ENCODE measurements around the gene ECI1. TPM values are rescaled to one million over a fixed set of nuclear protein-coding genes. Genes with fewer than 3 reads are reported as not detected.
A peak's percentile ranks its signal among the peaks of the same experiment; 100 is the strongest.
"Not testable (repeated sequence)": the region's sequence is repeated elsewhere in the genome, so short reads cannot be mapped to it uniquely, and the experiment has no call there.

ECI1 gene
- total RNA-seq, 2 experiments from 2014 or later, result 30.8 to 42.5 TPM

DNA sequence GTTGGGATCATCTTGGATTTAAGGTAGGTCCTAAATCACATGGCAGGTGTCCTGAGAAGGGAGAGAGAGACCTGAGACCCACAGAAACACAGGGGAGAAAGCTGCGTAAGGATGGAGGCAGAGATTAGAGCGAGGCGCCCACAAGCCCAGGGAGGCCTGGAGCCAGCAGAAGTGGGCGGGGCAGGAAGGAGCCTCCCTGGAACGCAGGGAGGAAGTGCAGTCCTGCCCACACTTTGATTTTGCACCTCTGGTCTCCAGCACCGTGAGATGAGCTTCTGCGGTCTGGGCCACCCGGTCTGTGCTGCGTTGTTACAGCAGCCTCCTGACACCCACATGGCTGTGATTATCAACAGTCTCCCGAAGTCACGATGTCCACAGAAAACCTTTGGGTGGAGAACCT is 8.8 kb downstream of the ECI1 start:
- H3K9me3 Mint-ChIP-seq, result no peaks in the 10 kb centered on the region
- POLR2A ChIA-PET, result no interaction called here
- H3K4me1 Mint-ChIP-seq, result peaks cover 3% of the 10 kb centered on the region
- no peaks in the 10 kb centered on the region for H3K27me3 Mint-ChIP-seq
- no peak overlapping the region for H3K4me3 Mint-ChIP-seq
- H3K27ac Mint-ChIP-seq, result peak overlapping the region; percentile 31
- no peak for DNase-seq
- H3K36me3 Mint-ChIP-seq (ENCODE audit: low read depth), result peaks cover 10% of the 10 kb centered on the region
- CTCF ChIA-PET, result interaction anchor here (1.6 kb wide), 1 partner anchor 9 kb away, joined by 6 read pairs; the partner anchor contains the start of gene ECI1

- H3K9me3 Mint-ChIP-seq, H3K4me1 Mint-ChIP-seq, H3K27me3 Mint-ChIP-seq, H3K27ac Mint-ChIP-seq, DNase-seq, POLR2A ChIA-PET, H3K4me3 Mint-ChIP-seq: not testable (repeated sequence)
- CTCF ChIA-PET, result interaction anchor here (0.6 kb wide), 1 partner anchor 947 kb away, joined by 4 read pairs; no protein-coding TSS in a partner anchor
- peaks cover 14% of the 10 kb centered on the region for H3K36me3 Mint-ChIP-seq (ENCODE audit: low read depth)
Measured at GRCh38 chr16:2240331-2240730, 11.1 kb downstream of the ECI1 start.

GRCh38 chr16:2238838-2239675 is 12.3 kb downstream of the ECI1 start:
- DNase-seq, result no peak
- H3K27ac Mint-ChIP-seq, result no peak overlapping the region
- peaks cover 14% of the 10 kb centered on the region for H3K36me3 Mint-ChIP-seq (ENCODE audit: low read depth)
- no peaks in the 10 kb centered on the region for H3K27me3 Mint-ChIP-seq
- H3K4me1 Mint-ChIP-seq, result peaks cover 3% of the 10 kb centered on the region
- ChIA-PET POLR2A (no interaction called here), CTCF (interaction anchor here (1.2 to 1.3 kb wide), 2 partner anchors 9 to 12 kb away, joined by 3 to 5 read pairs; partner anchors contain the start of gene ECI1)
- H3K9me3 Mint-ChIP-seq, result no peaks in the 10 kb centered on the region
- H3K4me3 Mint-ChIP-seq, result no peak overlapping the region

- Mint-ChIP-seq H3K4me3 (no peak overlapping the region), H3K4me1 (peaks cover 3% of the 10 kb centered on the region), H3K27me3 (no peaks in the 10 kb centered on the region), H3K27ac (no peak overlapping the region), H3K36me3 (ENCODE audit: low read depth) (peaks cover 11% of the 10 kb centered on the region), H3K9me3 (no peaks in the 10 kb centered on the region)
- no peak for DNase-seq
- CTCF ChIA-PET, result interaction anchor here (1.2 to 1.3 kb wide), 2 partner anchors 8 to 13 kb away, joined by 3 to 5 read pairs; partner anchors contain the start of gene ECI1
- POLR2A ChIA-PET, result no interaction called here
Measured at GRCh38 chr16:2238150-2238837, 13.1 kb downstream of the ECI1 start.

- Mint-ChIP-seq H3K27ac (no peak overlapping the region), H3K27me3 (no peaks in the 10 kb centered on the region), H3K9me3 (no peaks in the 10 kb centered on the region), H3K4me3 (no peak overlapping the region), H3K36me3 (ENCODE audit: low read depth) (peaks cover 11% of the 10 kb centered on the region), H3K4me1 (peaks cover 3% of the 10 kb centered on the region)
- ChIA-PET POLR2A (no interaction called here), CTCF (no interaction called here)
- no peak for DNase-seq
Measured at GRCh38 chr16:2237493-2238149, 13.8 kb downstream of the ECI1 start.

GRCh38 chr16:2237102-2237482 is 14.3 kb downstream of the ECI1 start:
- DNase-seq, result no peak
- Mint-ChIP-seq H3K27me3 (no peaks in the 10 kb centered on the region), H3K4me1 (no peaks in the 10 kb centered on the region), H3K27ac (no peak overlapping the region), H3K4me3 (no peak overlapping the region), H3K9me3 (no peaks in the 10 kb centered on the region), H3K36me3 (ENCODE audit: low read depth) (peaks cover 7% of the 10 kb centered on the region)
- ChIA-PET CTCF (interaction anchor here (1.5 kb wide), 1 partner anchor 15 kb away, joined by 5 read pairs; the partner anchor contains the start of gene ECI1), POLR2A (no interaction called here)

DNA sequence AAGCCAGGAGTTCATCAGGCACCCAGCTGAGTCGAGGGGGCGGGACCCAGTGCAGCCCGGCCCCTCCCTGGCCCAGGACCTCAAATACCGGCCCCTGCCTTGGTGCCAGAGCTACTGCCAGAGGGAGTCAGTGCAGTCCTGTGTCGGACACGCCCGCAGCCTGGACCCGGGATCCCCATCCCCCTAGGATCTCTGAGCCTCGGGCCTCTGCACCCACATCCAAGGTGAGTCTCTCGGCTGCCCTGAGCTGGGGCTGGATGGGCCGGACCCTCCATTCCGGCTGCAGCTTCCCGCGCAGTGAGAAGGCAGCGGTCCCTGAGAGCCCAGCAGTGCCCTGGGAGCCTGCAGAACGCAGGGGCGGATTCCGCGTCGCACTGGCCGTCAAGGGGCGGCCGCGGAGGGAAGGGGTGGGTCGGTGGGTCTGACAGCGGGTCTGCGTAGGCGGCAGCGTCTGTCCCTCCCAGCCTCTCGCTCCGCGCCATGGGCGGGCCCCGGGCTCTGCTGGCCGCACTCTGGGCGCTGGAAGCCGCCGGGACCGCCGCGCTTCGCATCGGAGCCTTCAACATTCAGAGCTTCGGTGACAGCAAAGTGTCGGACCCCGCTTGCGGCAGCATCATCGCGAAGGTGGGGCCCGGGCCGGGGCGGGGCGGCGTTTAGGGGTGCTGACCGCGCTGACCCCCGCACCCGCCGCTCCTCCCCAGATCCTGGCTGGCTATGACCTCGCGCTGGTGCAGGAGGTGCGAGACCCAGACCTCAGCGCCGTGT is 14.9 kb downstream of the ECI1 start, which contains the start of gene DNASE1L2:
Gene DNASE1L2, plus strand, starts transcription at position 108 of the 765 bp plus-strand sequence. Its CDS starts 373 bp downstream, at position 481.
- Mint-ChIP-seq H3K4me1 (no peaks in the 10 kb centered on the region), H3K4me3 (no peak within 1 kb of the TSS), H3K36me3 (ENCODE audit: low read depth) (peaks cover 7% of the 10 kb centered on the region), H3K27me3 (no peaks in the 10 kb centered on the region), H3K9me3 (no peaks in the 10 kb centered on the region), H3K27ac (no peak within 1 kb of the TSS)
- DNase-seq, result no peak
- ChIA-PET POLR2A (no interaction called here), CTCF (interaction anchor here (1.0 to 1.5 kb wide), 2 partner anchors 15 to 19 kb away, joined by 3 to 5 read pairs; partner anchors contain the start of gene ECI1)

GRCh38 chr16:2235695-2236336 is 15.6 kb downstream of the ECI1 start:
- Mint-ChIP-seq H3K27ac (no peak overlapping the region), H3K4me3 (no peak overlapping the region), H3K27me3 (no peaks in the 10 kb centered on the region), H3K36me3 (ENCODE audit: low read depth) (peaks cover 7% of the 10 kb centered on the region), H3K9me3 (no peaks in the 10 kb centered on the region), H3K4me1 (no peaks in the 10 kb centered on the region)
- ChIA-PET POLR2A (no interaction called here), CTCF (interaction anchor here (1.0 to 1.5 kb wide), 2 partner anchors 16 to 19 kb away, joined by 3 to 5 read pairs; partner anchors contain the start of gene ECI1)
- DNase-seq, result no peak

GRCh38 chr16:2235234-2235651 is 16.1 kb downstream of the ECI1 start:
- CTCF ChIA-PET, result no interaction called here
- POLR2A ChIA-PET, result no interaction called here
- peaks cover 7% of the 10 kb centered on the region for H3K36me3 Mint-ChIP-seq (ENCODE audit: low read depth)
- no peak overlapping the region for H3K4me3 Mint-ChIP-seq
- no peak for DNase-seq
- H3K4me1 Mint-ChIP-seq, result no peaks in the 10 kb centered on the region
- no peak overlapping the region for H3K27ac Mint-ChIP-seq
- no peaks in the 10 kb centered on the region for H3K27me3 Mint-ChIP-seq
- H3K9me3 Mint-ChIP-seq, result no peaks in the 10 kb centered on the region

DNA sequence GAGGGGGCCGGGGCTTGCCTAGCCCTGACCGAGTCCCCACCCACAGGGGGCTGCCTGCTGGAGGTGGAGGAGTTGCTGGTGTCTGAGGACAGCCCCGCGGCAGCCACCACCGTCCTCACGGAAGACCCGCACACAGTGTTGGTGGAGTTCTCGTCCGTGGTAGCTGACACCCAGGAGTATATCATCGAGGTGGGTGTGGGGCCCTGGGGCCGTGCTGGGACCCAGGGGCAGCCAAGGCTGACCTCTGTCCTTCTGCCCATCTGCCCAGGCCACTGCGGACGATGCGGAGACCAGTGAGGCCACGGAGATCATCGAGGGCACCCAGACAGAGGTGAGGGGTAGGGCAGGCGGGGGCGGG is 16.6 kb downstream of the ECI1 start:
- no peak overlapping the region for H3K27ac Mint-ChIP-seq
- CTCF ChIA-PET, result no interaction called here
- H3K4me1 Mint-ChIP-seq, result no peaks in the 10 kb centered on the region
- no peak overlapping the region for H3K4me3 Mint-ChIP-seq
- H3K36me3 Mint-ChIP-seq (ENCODE audit: low read depth), result peaks cover 11% of the 10 kb centered on the region
- POLR2A ChIA-PET, result no interaction called here
- DNase-seq, result no peak
- no peaks in the 10 kb centered on the region for H3K9me3 Mint-ChIP-seq
- H3K27me3 Mint-ChIP-seq, result no peaks in the 10 kb centered on the region

GRCh38 chr16:2233872-2234812 is 17.2 kb downstream of the ECI1 start:
- POLR2A ChIA-PET, result no interaction called here
- CTCF ChIA-PET, result no interaction called here
- H3K27me3 Mint-ChIP-seq, result no peaks in the 10 kb centered on the region
- peaks cover 10% of the 10 kb centered on the region for H3K36me3 Mint-ChIP-seq (ENCODE audit: low read depth)
- H3K27ac Mint-ChIP-seq, result no peak overlapping the region
- no peaks in the 10 kb centered on the region for H3K4me1 Mint-ChIP-seq
- H3K9me3 Mint-ChIP-seq, result no peaks in the 10 kb centered on the region
- no peak overlapping the region for H3K4me3 Mint-ChIP-seq
- no peak for DNase-seq

Data from activated CD4-positive, alpha-beta T cell treated with anti-CD3 and anti-CD28 coated beads, Interleukin-2, amount 10 ng/mL, durations not matched to agents 7 days and 5 days (primary cell).